SK-N-MC (cell line): ENCODE data around the gene JAZF1.

ENCODE experiments used
- DNase-seq: peaks from one replicate; pipeline ENCODE4 v3.0.0-alpha.2; 2011; ENCODE audit warnings: low read depth, low spot score
- H3K27ac ChIP-seq: fragments of 200-600 bp; sonication (generic); 2 replicates; pipeline ENCODE4 v1.5.1; 2016; ENCODE audit warnings: mixed run types
- H3K36me3 ChIP-seq: fragments of 200-600 bp; sonication (generic); 2 replicates; pipeline ENCODE4 v1.6.1; 2017; ENCODE audit warnings: antibody characterized with exemption, low read length, mixed read lengths; ENCODE audit not compliant: insufficient read depth
- H3K4me3 ChIP-seq: fragments of 200-600 bp; sonication (generic); 2 replicates; pipeline ENCODE4 v1.5.1; 2016
- H3K9ac ChIP-seq: fragments of 200-600 bp; sonication (generic); 2 replicates; pipeline ENCODE4 v1.8.0; 2017; ENCODE audit warnings: mixed run types, mixed read lengths; ENCODE audit not compliant: insufficient read length
- H3K9me3 ChIP-seq: fragments of 200-600 bp; sonication (generic); 2 replicates; pipeline ENCODE4 v1.6.1; 2017; ENCODE audit warnings: low read depth, mild to moderate bottlenecking, antibody characterized with exemption, low read length, moderate library complexity, mixed read lengths
- EZH2 ChIP-seq: fragments of 200-600 bp; sonication (generic); IDR thresholded peaks from one replicate; pipeline ENCODE4 v1.6.1; 2017; ENCODE audit warnings: antibody characterized with exemption
- FOXP2 ChIP-seq: optimal IDR thresholded peaks from 2 replicates; pipeline ENCODE3; 2011; ENCODE audit warnings: mild to moderate bottlenecking, moderate library complexity; ENCODE audit not compliant: insufficient read depth; ENCODE audit errors: extremely low read length, control extremely low read depth
- POLR2AphosphoS5 ChIP-seq: IDR thresholded peaks from 2 replicates; pipeline ENCODE4 v1.6.1; 2012; ENCODE audit warnings: mild to moderate bottlenecking, low read depth, low read length, borderline replicate concordance

The JAZF1 gene

GRCh38 chr7:27969346-27969745 is 211.2 kb downstream of the JAZF1 start:
- H3K9me3 ChIP-seq, result no peaks in the 10 kb centered on the region
- no peak overlapping the region for H3K27ac ChIP-seq
- H3K36me3 ChIP-seq, result no peaks in the 10 kb centered on the region
- no peak for DNase-seq
- no peak overlapping the region for H3K9ac ChIP-seq
- no peak for TF ChIP-seq POLR2AphosphoS5
- TF ChIP-seq EZH2, result no peak
- no peak for TF ChIP-seq FOXP2
- no peak overlapping the region for H3K4me3 ChIP-seq

GRCh38 chr7:27967639-27968038 is 213.0 kb downstream of the JAZF1 start:
- Histone ChIP-seq H3K4me3 (no peak overlapping the region), H3K36me3 (no peaks in the 10 kb centered on the region), H3K9ac (no peak overlapping the region), H3K27ac (no peak overlapping the region), H3K9me3 (no peaks in the 10 kb centered on the region)
- no peak for DNase-seq
- TF ChIP-seq POLR2AphosphoS5 (no peak), EZH2 (no peak), FOXP2 (no peak)

GRCh38 chr7:27966219-27966780 is 214.3 kb downstream of the JAZF1 start:
- Histone ChIP-seq H3K27ac (no peak overlapping the region), H3K36me3 (no peaks in the 10 kb centered on the region), H3K9ac (no peak overlapping the region), H3K4me3 (no peak overlapping the region), H3K9me3 (no peaks in the 10 kb centered on the region)
- no peak for TF ChIP-seq POLR2AphosphoS5
- no peak for TF ChIP-seq EZH2
- no peak for TF ChIP-seq FOXP2
- DNase-seq, result no peak

GRCh38 chr7:27965650-27966049 is 214.9 kb downstream of the JAZF1 start:
- Histone ChIP-seq H3K27ac (no peak overlapping the region), H3K9ac (no peak overlapping the region)

GRCh38 chr7:27964820-27965219 is 215.8 kb downstream of the JAZF1 start:
- no peak overlapping the region for H3K9ac ChIP-seq
- no peak overlapping the region for H3K4me3 ChIP-seq
- TF ChIP-seq FOXP2 (no peak), POLR2AphosphoS5 (no peak)
- H3K9me3 ChIP-seq, result no peaks in the 10 kb centered on the region
- no peak for DNase-seq
- H3K36me3 ChIP-seq, result no peaks in the 10 kb centered on the region
- no peak overlapping the region for H3K27ac ChIP-seq

More at GRCh38 chr7:27965650-27966049, 214.9 kb downstream of the JAZF1 start:
- DNase-seq, result no peak
- no peak overlapping the region for H3K4me3 ChIP-seq
- TF ChIP-seq FOXP2 (no peak), EZH2 (no peak), POLR2AphosphoS5 (no peak)
- H3K36me3 ChIP-seq, result no peaks in the 10 kb centered on the region
- no peaks in the 10 kb centered on the region for H3K9me3 ChIP-seq

GRCh38 chr7:27963056-27963455 is 217.5 kb downstream of the JAZF1 start:
- Histone ChIP-seq H3K4me3 (no peak overlapping the region), H3K36me3 (no peaks in the 10 kb centered on the region), H3K27ac (no peak overlapping the region), H3K9ac (no peak overlapping the region), H3K9me3 (no peaks in the 10 kb centered on the region)
- TF ChIP-seq EZH2 (no peak), POLR2AphosphoS5 (no peak), FOXP2 (no peak)
- no peak for DNase-seq

- H3K9me3 ChIP-seq, result no peaks in the 10 kb centered on the region
- no peak overlapping the region for H3K4me3 ChIP-seq
- no peak for TF ChIP-seq EZH2
- TF ChIP-seq POLR2AphosphoS5, result no peak
- TF ChIP-seq FOXP2, result no peak
- DNase-seq, result no peak
- no peaks in the 10 kb centered on the region for H3K36me3 ChIP-seq
- H3K9ac ChIP-seq, result no peak overlapping the region
- H3K27ac ChIP-seq, result no peak overlapping the region
These were observed 218.3 kb downstream of the JAZF1 start for GRCh38 chr7:27962273-27962672.

GRCh38 chr7:27961255-27961654 is 219.3 kb downstream of the JAZF1 start:
- no peak for TF ChIP-seq POLR2AphosphoS5
- TF ChIP-seq EZH2, result no peak
- TF ChIP-seq FOXP2, result no peak
- Histone ChIP-seq H3K27ac (no peak overlapping the region), H3K9me3 (no peaks in the 10 kb centered on the region), H3K36me3 (no peaks in the 10 kb centered on the region), H3K9ac (no peak overlapping the region), H3K4me3 (no peak overlapping the region)
- no peak for DNase-seq

- DNase-seq, result no peak
- H3K9ac ChIP-seq, result no peak overlapping the region
- H3K27ac ChIP-seq, result no peak overlapping the region
- TF ChIP-seq POLR2AphosphoS5 (no peak), EZH2 (no peak), FOXP2 (no peak)
- H3K36me3 ChIP-seq, result no peaks in the 10 kb centered on the region
- H3K4me3 ChIP-seq, result no peak overlapping the region
- H3K9me3 ChIP-seq, result no peaks in the 10 kb centered on the region
These were observed 220.2 kb downstream of the JAZF1 start for GRCh38 chr7:27960415-27960814.
